ENCODE results near the gene ACOXL.

- TF ChIP-seq POLR2AphosphoS5 (IDR thresholded peaks at IDR 0.05; ENCODE audit: low read depth, low read length) (no peak), POLR2A (IDR thresholded peaks at IDR 0.05; ENCODE audit: low read depth, low read length) (no peak), SPI1 (IDR thresholded peaks at IDR 0.05; ENCODE audit: low read depth, low read length) (no peak)
Measured at GRCh38 chr2:111034606-111035005, 302.2 kb downstream of the ACOXL start.
